Kidney epithelial cell (primary cell): Measurements from ENCODE around the gene FGFRL1. TPM values are rescaled to one million over a fixed set of nuclear protein-coding genes. Genes with fewer than 3 reads are reported as not detected.

ENCODE experiments used
- DNase-seq: peaks from one replicate; pipeline ENCODE4 v3.0.0-alpha.2; 2010; ENCODE audit warnings: low read depth
- H3K27me3 ChIP-seq: 2 replicates; pipeline ENCODE4 v1.6.0; 2011; ENCODE audit warnings: low read length; ENCODE audit not compliant: control insufficient read depth, insufficient read depth
- H3K36me3 ChIP-seq: 2 replicates; pipeline ENCODE4 v1.5.1; 2011; ENCODE audit warnings: low read length; ENCODE audit not compliant: control insufficient read depth, insufficient read depth
- H3K4me3 ChIP-seq: 2 replicates; pipeline ENCODE4 v1.5.1; 2011; ENCODE audit warnings: low read depth, mild to moderate bottlenecking, control low read depth, low read length
- CTCF ChIP-seq: IDR thresholded peaks from 2 replicates; pipeline ENCODE4 v1.5.1; 2011; ENCODE audit warnings: mild to moderate bottlenecking, moderate library complexity, low read length, control low read depth, inconsistent platforms; ENCODE audit not compliant: insufficient read depth, poor library complexity, severe bottlenecking
- total RNA-seq: library from RNA; depleted of rRNA; stranded (reverse); fragments of >200 nt; gene quantifications from 2 replicates; pipeline ENCODE4 v1.2.3, GENCODE V29; 2015

The FGFRL1 gene
- total RNA-seq, 1 donor from 2014 or later, result 39.2 TPM

DNA sequence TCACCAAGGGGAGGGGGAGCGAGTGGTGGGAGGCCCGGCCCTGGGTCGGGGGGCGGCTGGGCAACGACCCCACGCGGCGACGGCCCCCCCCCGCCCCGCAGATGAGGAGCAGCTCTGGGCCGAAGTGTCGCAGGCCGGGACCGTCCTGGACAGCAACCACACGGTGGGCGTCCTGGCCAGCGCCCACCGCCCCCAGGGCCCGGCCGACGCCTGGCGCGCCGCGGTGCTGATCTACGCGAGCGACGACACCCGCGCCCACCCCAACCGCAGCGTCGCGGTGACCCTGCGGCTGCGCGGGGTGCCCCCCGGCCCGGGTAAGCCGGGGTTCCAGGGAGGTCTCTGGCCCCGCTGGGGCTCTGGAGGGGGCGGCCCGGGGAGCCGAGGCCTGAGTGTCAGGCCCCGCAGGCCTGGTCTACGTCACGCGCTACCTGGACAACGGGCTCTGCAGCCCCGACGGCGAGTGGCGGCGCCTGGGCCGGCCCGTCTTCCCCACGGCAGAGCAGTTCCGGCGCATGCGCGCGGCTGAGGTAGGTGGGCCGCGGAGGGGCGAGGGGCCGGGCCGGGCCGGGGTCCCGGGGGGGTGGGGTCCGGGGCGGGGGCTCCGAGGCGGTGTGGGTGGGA is 8.7 kb upstream of the FGFRL1 start:
- Histone ChIP-seq H3K4me3 (no peak overlapping the region), H3K36me3 (no peaks in the 10 kb centered on the region), H3K27me3 (peaks cover 82% of the 10 kb centered on the region)
- no peak for DNase-seq
- TF ChIP-seq CTCF, result no peak

DNA sequence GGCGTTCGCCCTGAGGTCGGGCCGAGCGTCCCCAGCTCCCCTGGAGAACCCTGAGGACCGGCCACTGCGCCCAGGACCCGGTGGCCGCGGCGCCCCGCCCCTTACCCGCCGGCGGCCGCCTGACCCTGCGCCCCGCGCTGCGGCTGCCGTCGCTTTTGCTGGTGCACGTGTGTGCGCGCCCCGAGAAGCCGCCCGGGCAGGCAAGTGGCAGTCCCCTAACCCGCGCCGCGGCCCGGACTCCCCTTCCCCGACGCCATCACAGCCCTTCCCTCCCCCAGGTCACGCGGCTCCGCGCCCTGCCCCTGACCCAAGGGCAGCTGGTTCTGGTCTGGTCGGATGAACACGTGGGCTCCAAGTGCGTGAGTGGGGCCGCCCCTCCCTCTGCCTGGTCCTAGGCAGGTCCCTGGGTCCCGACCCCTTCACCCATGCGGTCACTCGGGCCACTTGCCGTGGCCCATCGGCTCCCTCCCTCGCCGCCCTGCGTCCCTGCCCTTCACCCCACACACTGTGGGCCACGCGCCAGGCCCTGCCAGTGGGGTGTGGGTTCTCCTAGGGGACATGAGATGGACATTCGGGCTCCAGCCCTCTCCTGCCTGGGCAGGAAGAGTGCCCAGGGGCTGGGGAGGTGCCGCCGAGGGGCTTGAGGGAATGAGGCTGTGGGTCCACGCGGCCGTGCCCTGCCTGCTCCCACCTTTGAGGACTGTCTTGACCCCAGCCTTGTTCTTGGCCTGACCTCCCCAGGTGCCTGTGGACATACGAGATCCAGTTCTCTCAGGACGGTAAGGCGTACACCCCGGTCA is 8.0 kb upstream of the FGFRL1 start:
- no peak for TF ChIP-seq CTCF
- Histone ChIP-seq H3K4me3 (no peak overlapping the region), H3K27me3 (peaks cover 82% of the 10 kb centered on the region), H3K36me3 (no peaks in the 10 kb centered on the region)
- DNase-seq, result no peak

- DNase-seq, result no peak
- H3K36me3 ChIP-seq, result no peaks in the 10 kb centered on the region
- TF ChIP-seq CTCF, result no peak
- H3K27me3 ChIP-seq, result peaks cover 85% of the 10 kb centered on the region
- H3K4me3 ChIP-seq, result no peak overlapping the region
Measured at GRCh38 chr4:1004071-1004418, 7.4 kb upstream of the FGFRL1 start.

DNA sequence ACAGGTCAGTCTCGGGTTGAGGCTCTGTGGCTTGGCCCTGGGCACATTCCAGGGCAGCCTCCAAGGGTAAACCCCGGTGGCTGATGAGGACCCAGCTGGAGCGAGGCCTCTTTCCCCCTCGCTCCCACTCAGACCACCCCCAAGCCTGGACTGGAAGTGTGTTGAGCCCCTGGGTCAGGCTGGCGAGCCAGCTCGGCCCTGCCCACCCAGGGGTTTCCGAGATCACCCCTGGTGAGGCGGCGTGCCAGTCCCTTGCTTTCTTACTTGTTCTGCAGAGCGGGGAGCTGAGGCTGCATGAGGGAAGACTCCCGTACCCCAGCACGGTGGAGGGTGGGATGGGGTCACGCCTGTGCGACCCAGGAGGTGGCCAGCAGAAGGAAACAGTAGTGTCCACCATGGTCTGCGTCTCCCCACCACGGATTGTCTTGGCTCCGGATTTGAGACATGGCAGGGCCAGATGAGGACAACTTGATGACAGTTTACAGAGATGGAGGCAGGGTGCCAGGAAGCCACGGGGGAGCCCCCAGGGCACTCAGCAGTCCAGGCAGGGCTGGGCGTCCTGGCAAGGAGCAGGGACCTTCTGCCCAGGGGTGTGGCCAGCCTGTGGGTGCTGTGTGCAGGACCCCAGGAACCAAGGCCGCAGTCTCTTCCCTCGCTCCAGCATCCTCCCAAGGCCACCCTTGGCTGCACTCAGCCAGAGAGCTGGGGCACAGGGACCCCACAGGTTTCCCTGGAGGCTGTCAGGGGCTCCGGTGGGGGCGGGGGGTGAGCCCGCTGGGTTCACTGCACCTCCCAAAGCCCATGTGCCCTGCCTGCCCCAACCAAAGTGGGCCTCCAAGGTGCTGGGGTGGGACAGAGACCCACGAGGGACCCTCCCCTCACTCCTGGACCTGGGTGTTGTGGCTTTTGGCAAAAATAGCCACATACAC is 6.6 kb upstream of the FGFRL1 start:
- Histone ChIP-seq H3K4me3 (no peak overlapping the region), H3K27me3 (peaks cover 83% of the 10 kb centered on the region), H3K36me3 (no peaks in the 10 kb centered on the region)
- no peak for DNase-seq
- no peak for TF ChIP-seq CTCF

DNA sequence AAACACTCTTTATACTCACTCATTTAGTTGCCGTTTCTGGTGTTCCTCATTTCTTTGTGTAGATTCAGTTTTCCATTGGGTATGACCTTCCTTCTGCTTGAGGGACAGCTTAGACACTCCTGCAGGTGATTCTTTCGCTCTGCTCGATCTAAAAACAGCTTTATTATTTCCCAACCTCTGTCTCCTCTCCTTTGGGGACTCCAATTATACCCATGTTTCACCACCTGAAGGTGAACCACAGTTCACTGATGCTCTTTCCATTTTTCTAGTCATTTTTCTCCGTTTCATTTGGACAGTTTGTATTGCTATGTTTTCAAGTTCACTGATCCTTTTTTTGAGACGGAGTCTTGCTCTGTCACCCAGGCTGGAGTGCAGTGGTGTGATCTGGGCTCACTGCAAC is 4.6 kb upstream of the FGFRL1 start:
- Histone ChIP-seq H3K27me3 (peaks cover 64% of the 10 kb centered on the region), H3K4me3 (no peak overlapping the region), H3K36me3 (no peaks in the 10 kb centered on the region)
- no peak for TF ChIP-seq CTCF
- no peak for DNase-seq
